Measurements from ENCODE around the gene DOCK9. TPM values are rescaled to one million over a fixed set of nuclear protein-coding genes. Genes with fewer than 3 reads are reported as not detected.
A peak's percentile ranks its signal among the peaks of the same experiment; 100 is the strongest.

The DOCK9 gene
- total RNA-seq, 1 donor from 2014 or later, result 24.1 TPM

DNA sequence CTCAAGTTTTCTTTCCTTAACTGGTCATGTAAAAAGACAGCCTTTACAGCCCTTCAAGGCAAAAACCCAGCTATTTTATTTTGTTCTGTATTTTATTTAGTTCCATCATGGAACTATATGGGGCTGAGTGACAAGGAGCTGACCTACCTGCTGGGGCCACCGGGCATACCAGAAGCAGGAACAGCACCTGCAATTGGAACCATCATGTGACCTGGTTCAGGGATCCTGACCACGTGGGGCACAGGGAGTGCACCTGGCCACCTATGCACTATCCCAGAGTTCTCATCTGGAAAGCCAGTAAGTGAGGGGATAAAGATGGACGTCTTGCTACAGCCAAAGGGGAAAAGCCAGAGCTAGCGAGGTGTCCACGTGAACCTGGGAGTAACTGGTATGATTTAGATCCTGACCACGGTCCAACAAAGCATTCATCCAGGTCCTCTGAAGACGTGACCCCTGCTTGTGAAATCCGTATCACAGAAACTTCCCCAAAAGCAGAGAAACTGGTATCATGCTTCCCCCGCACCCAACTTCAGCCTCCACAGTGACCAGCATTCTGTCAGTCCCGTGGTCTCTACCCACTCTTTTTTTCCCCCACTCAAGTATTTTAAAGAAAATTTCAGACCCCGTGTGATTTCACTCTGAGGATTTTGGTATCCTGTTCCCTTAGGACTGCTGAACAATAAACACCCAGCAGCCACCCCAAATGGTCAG, 184.9 kb downstream of the DOCK9 start:
- Mint-ChIP-seq H3K9me3 (ENCODE audit: unreplicated experiment) (no peaks in the 10 kb centered on the region), H3K4me3 (ENCODE audit: unreplicated experiment) (no peak overlapping the region), H3K36me3 (ENCODE audit: unreplicated experiment) (peaks cover 16% of the 10 kb centered on the region), H3K27me3 (ENCODE audit: unreplicated experiment) (peaks cover 7% of the 10 kb centered on the region), H3K27ac (ENCODE audit: unreplicated experiment) (no peak overlapping the region), H3K4me1 (ENCODE audit: unreplicated experiment) (peaks cover 5% of the 10 kb centered on the region)
- TF ChIP-seq, protein P1, sequence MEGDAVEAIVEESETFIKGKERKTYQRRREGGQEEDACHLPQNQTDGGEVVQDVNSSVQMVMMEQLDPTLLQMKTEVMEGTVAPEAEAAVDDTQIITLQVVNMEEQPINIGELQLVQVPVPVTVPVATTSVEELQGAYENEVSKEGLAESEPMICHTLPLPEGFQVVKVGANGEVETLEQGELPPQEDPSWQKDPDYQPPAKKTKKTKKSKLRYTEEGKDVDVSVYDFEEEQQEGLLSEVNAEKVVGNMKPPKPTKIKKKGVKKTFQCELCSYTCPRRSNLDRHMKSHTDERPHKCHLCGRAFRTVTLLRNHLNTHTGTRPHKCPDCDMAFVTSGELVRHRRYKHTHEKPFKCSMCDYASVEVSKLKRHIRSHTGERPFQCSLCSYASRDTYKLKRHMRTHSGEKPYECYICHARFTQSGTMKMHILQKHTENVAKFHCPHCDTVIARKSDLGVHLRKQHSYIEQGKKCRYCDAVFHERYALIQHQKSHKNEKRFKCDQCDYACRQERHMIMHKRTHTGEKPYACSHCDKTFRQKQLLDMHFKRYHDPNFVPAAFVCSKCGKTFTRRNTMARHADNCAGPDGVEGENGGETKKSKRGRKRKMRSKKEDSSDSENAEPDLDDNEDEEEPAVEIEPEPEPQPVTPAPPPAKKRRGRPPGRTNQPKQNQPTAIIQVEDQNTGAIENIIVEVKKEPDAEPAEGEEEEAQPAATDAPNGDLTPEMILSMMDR (IDR thresholded peaks at IDR 0.05), result no peak
- peak; percentile 34 for DNase-seq (ENCODE audit: extremely low spot score, unreplicated experiment)

DNA sequence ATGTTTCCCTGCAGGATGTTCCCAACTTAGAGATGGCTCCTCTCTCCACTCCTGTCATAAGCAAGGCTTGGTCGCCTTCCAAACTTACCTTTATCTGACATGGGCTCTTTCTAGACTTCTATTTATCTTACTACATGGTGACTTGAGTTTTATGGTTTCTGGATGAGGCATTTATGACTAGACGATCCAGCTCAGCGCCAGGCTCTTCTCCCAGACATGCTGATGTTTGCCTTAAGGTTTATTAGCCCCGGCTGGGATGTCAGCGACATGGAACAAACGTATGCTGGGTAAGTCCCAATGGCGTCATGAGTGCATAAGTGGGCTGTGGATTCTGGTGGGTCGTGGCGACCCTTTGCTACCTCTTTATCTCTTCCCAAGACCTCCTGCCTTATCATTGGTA, 185.5 kb downstream of the DOCK9 start:
- no peak overlapping the region for H3K27ac Mint-ChIP-seq (ENCODE audit: unreplicated experiment)
- peaks cover 14% of the 10 kb centered on the region for H3K27me3 Mint-ChIP-seq (ENCODE audit: unreplicated experiment)

DNA sequence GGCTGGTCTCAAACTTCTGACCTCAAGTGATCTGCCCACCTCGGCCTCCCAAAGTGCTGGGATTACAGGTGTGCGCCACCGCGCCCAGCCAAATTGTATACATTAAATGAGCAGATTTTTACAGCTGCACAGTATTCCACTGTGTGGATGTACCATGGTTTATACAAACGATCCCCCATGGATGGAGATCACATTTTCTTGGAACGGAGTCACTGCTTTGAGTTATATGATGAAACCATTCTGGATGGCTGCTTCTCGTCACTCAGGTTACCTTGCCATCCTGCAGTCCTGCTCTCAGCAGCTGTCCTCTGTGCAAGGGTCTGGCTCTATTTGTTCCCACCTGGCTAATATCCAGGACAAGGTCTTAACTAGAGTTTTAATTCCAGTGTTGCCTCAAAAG, 186.3 kb downstream of the DOCK9 start:
- Mint-ChIP-seq H3K36me3 (ENCODE audit: unreplicated experiment) (peaks cover 13% of the 10 kb centered on the region), H3K27ac (ENCODE audit: unreplicated experiment) (no peak overlapping the region), H3K27me3 (ENCODE audit: unreplicated experiment) (peaks cover 20% of the 10 kb centered on the region)

More for the DNA sequence above, 185.5 kb downstream of the DOCK9 start:
- H3K36me3 Mint-ChIP-seq (ENCODE audit: unreplicated experiment), result peaks cover 13% of the 10 kb centered on the region
- peaks cover 3% of the 10 kb centered on the region for H3K4me1 Mint-ChIP-seq (ENCODE audit: unreplicated experiment)
- TF ChIP-seq, protein P1 (IDR thresholded peaks at IDR 0.05), result no peak
- DNase-seq (ENCODE audit: extremely low spot score, unreplicated experiment), result peak; percentile 15
- no peak overlapping the region for H3K4me3 Mint-ChIP-seq (ENCODE audit: unreplicated experiment)
- H3K9me3 Mint-ChIP-seq (ENCODE audit: unreplicated experiment), result no peaks in the 10 kb centered on the region

DNA sequence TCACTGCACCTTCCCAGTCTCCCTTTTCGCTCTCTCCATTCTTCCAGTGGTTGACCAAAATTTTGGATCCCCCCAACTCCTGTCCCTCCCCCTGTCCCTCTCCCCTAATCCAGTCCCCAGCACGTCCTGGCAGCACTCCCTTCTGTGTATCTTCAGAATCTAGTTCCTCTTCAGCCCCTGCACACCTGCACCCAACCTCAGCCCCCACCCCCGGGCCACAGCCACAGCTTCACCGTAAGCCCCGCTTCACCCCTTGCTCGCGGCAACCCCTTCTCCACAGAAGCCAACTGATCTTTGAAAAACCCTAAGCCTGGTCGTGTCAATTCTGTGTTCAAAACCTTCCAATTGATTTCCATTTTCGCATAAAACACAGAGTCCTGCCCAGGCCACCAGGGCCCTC, 189.9 kb downstream of the DOCK9 start:
- H3K4me3 Mint-ChIP-seq (ENCODE audit: unreplicated experiment), result no peak overlapping the region
- peaks cover 3% of the 10 kb centered on the region for H3K4me1 Mint-ChIP-seq (ENCODE audit: unreplicated experiment)
- no peaks in the 10 kb centered on the region for H3K9me3 Mint-ChIP-seq (ENCODE audit: unreplicated experiment)
- TF ChIP-seq, protein P1 (IDR thresholded peaks at IDR 0.05), result no peak
- no peak overlapping the region for H3K27ac Mint-ChIP-seq (ENCODE audit: unreplicated experiment)
- DNase-seq (ENCODE audit: extremely low spot score, unreplicated experiment), result no peak
- H3K27me3 Mint-ChIP-seq (ENCODE audit: unreplicated experiment), result peaks cover 30% of the 10 kb centered on the region
- H3K36me3 Mint-ChIP-seq (ENCODE audit: unreplicated experiment), result no peaks in the 10 kb centered on the region

More for the DNA sequence above, 186.3 kb downstream of the DOCK9 start:
- Mint-ChIP-seq H3K9me3 (ENCODE audit: unreplicated experiment) (no peaks in the 10 kb centered on the region), H3K4me1 (ENCODE audit: unreplicated experiment) (peaks cover 3% of the 10 kb centered on the region), H3K4me3 (ENCODE audit: unreplicated experiment) (no peak overlapping the region)
- DNase-seq (ENCODE audit: extremely low spot score, unreplicated experiment), result peak; percentile 15
- TF ChIP-seq, protein P1 (IDR thresholded peaks at IDR 0.05), result no peak

DNA sequence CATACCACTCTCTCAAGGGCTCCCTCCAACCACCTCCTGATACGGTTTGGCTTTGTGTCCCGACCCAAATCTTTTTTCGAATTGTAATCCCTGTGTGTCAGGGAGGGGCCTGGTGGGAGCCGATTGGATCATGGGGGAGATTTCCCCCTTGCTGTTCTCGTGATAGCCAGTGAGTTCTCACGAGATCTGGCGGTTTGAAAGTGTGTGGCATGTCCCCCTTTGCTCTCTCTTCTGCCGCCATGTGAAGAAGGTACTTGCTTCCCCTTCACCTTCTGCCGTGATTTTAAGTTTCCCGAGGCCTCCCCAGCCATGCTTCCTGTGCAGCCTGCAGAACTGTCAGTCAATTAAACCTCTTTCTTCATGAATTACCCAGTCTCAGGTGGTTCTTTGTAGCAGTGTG, 190.7 kb downstream of the DOCK9 start:
- Mint-ChIP-seq H3K27ac (ENCODE audit: unreplicated experiment) (no peak overlapping the region), H3K27me3 (ENCODE audit: unreplicated experiment) (peaks cover 30% of the 10 kb centered on the region), H3K9me3 (ENCODE audit: unreplicated experiment) (no peaks in the 10 kb centered on the region), H3K4me3 (ENCODE audit: unreplicated experiment) (no peak overlapping the region), H3K4me1 (ENCODE audit: unreplicated experiment) (peaks cover 3% of the 10 kb centered on the region), H3K36me3 (ENCODE audit: unreplicated experiment) (no peaks in the 10 kb centered on the region)
- TF ChIP-seq, protein P1 (IDR thresholded peaks at IDR 0.05), result no peak
- no peak for DNase-seq (ENCODE audit: extremely low spot score, unreplicated experiment)
